IMR-90 (cell line): ENCODE results near the gene STK33. TPM values are rescaled to one million over a fixed set of nuclear protein-coding genes. Genes with fewer than 3 reads are reported as not detected.

ENCODE experiments used
- ATAC-seq: fragments of 200-7000 bp; cut with Tn5 transposase; 2 replicates; pipeline ENCODE4 v1.9.1; 2020; ENCODE audit warnings: low read depth, mild to moderate bottlenecking, moderate library complexity
- BruUV-seq: library from RNA; stranded (reverse); fragments of 400-500 nt; replicated peaks from 2 replicates; lab custom pipeline; 2021; lab: Mats Ljungman, UMichigan
- CTCF ChIA-PET: fragments of 300-600 bp; formaldehyde crosslinking; extraction: SDS; loops from one replicate; lab custom pipeline; 2021; ENCODE audit warnings: antibody characterized with exemption; lab: Yijun Ruan, JAX
- POLR2A ChIA-PET: fragments of 300-600 bp; sonication (Branson Sonifier 250); formaldehyde crosslinking; loops from one replicate; lab custom pipeline; 2022; ENCODE audit warnings: antibody characterized with exemption; ENCODE audit not compliant: unreplicated experiment; lab: Charles Lee
- DNase-seq: peaks from one replicate; pipeline ENCODE4 v3.0.0; 2013
- H2AFZ ChIP-seq: replicated peaks from 2 replicates; pipeline ENCODE3; 2013; ENCODE audit warnings: low read length, mild to moderate bottlenecking; ENCODE audit not compliant: poor library complexity
- H2AK5ac ChIP-seq: 2 replicates; pipeline ENCODE4 v1.6.1; 2013; ENCODE audit warnings: low read depth, low read length, inconsistent platforms
- H2AK9ac ChIP-seq: replicated peaks from 2 replicates; pipeline ENCODE3; 2013; ENCODE audit warnings: mild to moderate bottlenecking, low read depth, low read length, moderate library complexity; ENCODE audit not compliant: poor library complexity
- H2BK120ac ChIP-seq: 2 replicates; pipeline ENCODE4 v1.6.1; 2013; ENCODE audit warnings: low read depth, low read length, inconsistent platforms
- H2BK15ac ChIP-seq: 3 replicates; pipeline ENCODE4 v1.6.1; 2013; ENCODE audit warnings: low read depth, low read length, inconsistent platforms
- H2BK20ac ChIP-seq: 2 replicates; pipeline ENCODE4 v1.6.1; 2013; ENCODE audit warnings: low read depth, mild to moderate bottlenecking, inconsistent platforms, low read length, moderate library complexity
- H2BK5ac ChIP-seq: 2 replicates; pipeline ENCODE4 v1.6.1; 2013; ENCODE audit warnings: mild to moderate bottlenecking, low read depth, low read length, inconsistent platforms; ENCODE audit not compliant: poor library complexity, severe bottlenecking
- H3K14ac ChIP-seq: replicated peaks from 2 replicates; pipeline ENCODE4 v1.6.1; 2013; ENCODE audit warnings: low read depth, low read length, inconsistent platforms
- H3K18ac ChIP-seq: 2 replicates; pipeline ENCODE4 v1.6.1; 2013; ENCODE audit warnings: low read depth, low read length, control low read depth
- H3K23ac ChIP-seq: 2 replicates; pipeline ENCODE4 v1.6.1; 2013; ENCODE audit warnings: low read depth, low read length, inconsistent platforms
- H3K27ac ChIP-seq: 2 replicates; pipeline ENCODE4 v1.5.1; 2013; ENCODE audit warnings: mild to moderate bottlenecking, control low read depth, low read length; ENCODE audit not compliant: insufficient read depth
- H3K27me3 ChIP-seq: 2 replicates; pipeline ENCODE4 v1.6.1; 2013; ENCODE audit warnings: low read length; ENCODE audit not compliant: control insufficient read depth, insufficient read depth
- H3K36me3 ChIP-seq: 2 replicates; pipeline ENCODE4 v1.6.1; 2013; ENCODE audit warnings: low read length, mixed read lengths; ENCODE audit not compliant: control insufficient read depth, insufficient read depth
- H3K4ac ChIP-seq: 2 replicates; pipeline ENCODE4 v1.6.1; 2013; ENCODE audit warnings: low read depth, low read length, inconsistent platforms
- H3K4me1 ChIP-seq: 2 replicates; pipeline ENCODE4 v1.6.1; 2013; ENCODE audit warnings: low read length, mixed read lengths; ENCODE audit not compliant: control insufficient read depth, insufficient read depth
- H3K4me2 ChIP-seq: 2 replicates; pipeline ENCODE4 v1.6.1; 2013; ENCODE audit warnings: low read depth, mild to moderate bottlenecking, control low read depth, low read length, moderate library complexity
- H3K4me3 ChIP-seq: 2 replicates; pipeline ENCODE4 v1.5.1; 2013; ENCODE audit warnings: low read depth, mild to moderate bottlenecking, control low read depth, low read length, moderate library complexity; ENCODE audit not compliant: insufficient read depth
- H3K56ac ChIP-seq: 2 replicates; pipeline ENCODE4 v1.6.1; 2013; ENCODE audit warnings: low read length, inconsistent platforms; ENCODE audit not compliant: insufficient read depth; ENCODE audit errors: extremely low read depth
- H3K79me1 ChIP-seq, 2 experiments: 2 replicates each; pipeline ENCODE4 v1.6.1; 2013; ENCODE audit warnings: low read length in 2 of 2, inconsistent platforms in 1 of 2, low read depth in 1 of 2
- H3K9ac ChIP-seq: 2 replicates; pipeline ENCODE4 v1.6.1; 2013; ENCODE audit warnings: low read depth, low read length, control low read depth
- H3K9me1 ChIP-seq: 2 replicates; pipeline ENCODE4 v1.6.1; 2013; ENCODE audit warnings: low read length, inconsistent platforms; ENCODE audit not compliant: insufficient read depth
- H3K9me3 ChIP-seq: 2 replicates; pipeline ENCODE4 v1.6.1; 2013; ENCODE audit warnings: low read length; ENCODE audit not compliant: control insufficient read depth, insufficient read depth
- H4K20me1 ChIP-seq: 2 replicates; pipeline ENCODE4 v1.6.1; 2013; ENCODE audit warnings: low read length, inconsistent platforms; ENCODE audit not compliant: insufficient read depth
- H4K5ac ChIP-seq: 2 replicates; pipeline ENCODE4 v1.6.1; 2013; ENCODE audit warnings: mild to moderate bottlenecking, low read depth, low read length, control low read depth
- H4K8ac ChIP-seq, 2 experiments: 2 replicates each; pipeline ENCODE4 v1.6.1; 2013; ENCODE audit warnings: low read depth in 2 of 2, low read length in 2 of 2, control low read depth in 1 of 2, inconsistent platforms in 1 of 2
- H4K91ac ChIP-seq: 2 replicates; pipeline ENCODE4 v1.6.1; 2013; ENCODE audit warnings: low read depth, low read length, inconsistent platforms; ENCODE audit not compliant: insufficient read depth
- BHLHE40 ChIP-seq: fragments of 150-350 bp; IDR thresholded peaks from 2 replicates; pipeline ENCODE4 v1.6.1; 2016; ENCODE audit warnings: mild to moderate bottlenecking, low read depth, low read length
- CEBPB ChIP-seq: IDR thresholded peaks from 2 replicates; pipeline ENCODE4 v1.6.1; 2012; ENCODE audit warnings: low read depth, low read length, improper control_type of control experiment
- CHD1 ChIP-seq: IDR thresholded peaks from 2 replicates; pipeline ENCODE4 v1.6.1; 2012; ENCODE audit warnings: low read depth, low read length, improper control_type of control experiment
- FOS ChIP-seq: fragments of 150-350 bp; IDR thresholded peaks from 2 replicates; pipeline ENCODE4 v1.6.1; 2016; ENCODE audit warnings: low read depth, low read length
- MAFK ChIP-seq: IDR thresholded peaks from 2 replicates; pipeline ENCODE4 v1.6.1; 2012; ENCODE audit warnings: low read depth, low read length, improper control_type of control experiment
- MAZ ChIP-seq: IDR thresholded peaks from 2 replicates; pipeline ENCODE4 v1.6.1; 2012; ENCODE audit warnings: low read depth, mild to moderate bottlenecking, low read length, improper control_type of control experiment, moderate library complexity, borderline replicate concordance
- MXI1 ChIP-seq: IDR thresholded peaks from 2 replicates; pipeline ENCODE4 v1.6.1; 2012; ENCODE audit warnings: low read depth, mild to moderate bottlenecking, low read length, moderate library complexity, borderline replicate concordance
- NFE2L2 ChIP-seq: fragments of 150-350 bp; IDR thresholded peaks from 2 replicates; pipeline ENCODE4 v1.6.1; 2016; ENCODE audit warnings: low read depth, mild to moderate bottlenecking, low read length
- POLR2A ChIP-seq: IDR thresholded peaks from 2 replicates; pipeline ENCODE4 v1.6.1; 2012; ENCODE audit warnings: mild to moderate bottlenecking, low read depth, low read length
- RAD21 ChIP-seq: IDR thresholded peaks from 2 replicates; pipeline ENCODE4 v1.6.1; 2012; ENCODE audit warnings: low read length, improper control_type of control experiment
- RCOR1 ChIP-seq: IDR thresholded peaks from 2 replicates; pipeline ENCODE4 v1.6.1; 2012; ENCODE audit warnings: mild to moderate bottlenecking, low read length, improper control_type of control experiment; ENCODE audit not compliant: insufficient replicate concordance
- RFX5 ChIP-seq: IDR thresholded peaks from 2 replicates; pipeline ENCODE4 v1.8.0; 2012; ENCODE audit warnings: low read depth, mild to moderate bottlenecking, low read length, moderate library complexity
- SMC3 ChIP-seq: fragments of 150-350 bp; IDR thresholded peaks from 2 replicates; pipeline ENCODE4 v1.6.1; 2016; ENCODE audit warnings: low read depth, mild to moderate bottlenecking, antibody characterized with exemption, low read length, moderate library complexity
- WGBS, 2 experiments: methylation state at CpG; one replicate each; pipeline versions ENCODE4 v1.1.5 to v1.1.7; 2013; ENCODE audit warnings: missing lambda C conversion rate in 2 of 2; ENCODE audit not compliant: insufficient read length in 1 of 2; ENCODE audit errors: extremely low coverage in 2 of 2; 5-methylcytosine and 5-hydroxymethylcytosine counted together
- dilution Hi-C: fragments of 300-500 bp; cut with HindIII; formaldehyde crosslinking; loops from one replicate; pipeline ENCODE4 v1.14.3; 2018; ENCODE audit warnings: low sequenced_read_pairs; ENCODE audit not compliant: unreplicated experiment
- in situ Hi-C: fragments of 300-500 bp; cut with MboI; formaldehyde crosslinking; loops from 3 replicates; pipeline ENCODE4 v1.14.3; 2019; ENCODE audit warnings: low sequenced_read_pairs, inconsistent platforms, mixed read lengths
- intact Hi-C: fragments of 100-400 bp; cut with micrococcal nuclease; formaldehyde crosslinking; loops from 2 replicates; pipeline ENCODE4 v1.10.0; 2022
- polyA plus RNA-seq, 3 experiments: library from polyadenylated mRNA; depleted of rRNA; stranded (reverse); fragments of >200 nt; gene quantifications; 2 replicates each; pipeline ENCODE4 v1.2.3, GENCODE V29; 2012; ENCODE audit warnings: low replicate concordance in 1 of 3
- total RNA-seq: library from RNA; depleted of rRNA; stranded (reverse); fragments of >200 nt; gene quantifications from 2 replicates; pipeline ENCODE4 v1.2.3, GENCODE V29; 2012
- TF ChIP-seq, protein P1 (sequence below): conservative IDR thresholded peaks from 2 replicates; pipeline ENCODE4 v1.5.1; 2012; ENCODE audit warnings: mild to moderate bottlenecking, low read depth, low read length, improper control_type of control experiment

STK33 gene
- total and polyA plus RNA-seq, 2 of the 4 experiments (the other 2 are of a cell fraction) = 2.3 to 2.6 TPM

DNA sequence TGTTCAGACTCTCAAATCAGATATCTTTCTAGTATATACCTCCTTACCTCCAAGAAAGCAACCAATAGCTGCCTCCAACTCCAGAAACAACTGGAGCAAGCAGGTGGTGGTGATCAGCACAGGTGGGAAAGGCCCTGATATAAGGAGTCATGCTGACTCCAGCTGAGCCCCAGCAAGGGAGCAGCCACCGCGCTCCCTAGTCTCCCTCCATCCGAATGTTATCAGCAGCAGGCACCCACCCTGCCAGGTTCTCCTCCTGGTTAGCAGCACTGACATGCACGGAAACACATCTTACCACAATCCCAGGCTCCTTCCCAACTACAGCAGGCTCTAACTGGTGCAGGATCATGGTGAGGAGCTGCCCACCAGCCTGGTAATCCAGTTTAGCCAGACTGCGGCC is 18.5 kb upstream of the STK33 start:
- Histone ChIP-seq H4K91ac (no peak overlapping the region), H2BK20ac (no peak overlapping the region), H3K18ac (no peak overlapping the region), H4K8ac (no peak overlapping the region), H3K9me3 (no peaks in the 10 kb centered on the region), H3K4me1 (peaks cover 2% of the 10 kb centered on the region), H3K27me3 (no peaks in the 10 kb centered on the region), H2AK5ac (no peak overlapping the region), H3K79me1 (no peaks in the 10 kb centered on the region), H3K9ac (no peak overlapping the region), H3K14ac (no peak overlapping the region), H3K23ac (no peak overlapping the region), H2BK15ac (no peak overlapping the region), H3K4me3 (no peak overlapping the region), H2AFZ (no peak overlapping the region), H3K4me2 (no peak overlapping the region), H3K4ac (no peak overlapping the region), H4K5ac (no peak overlapping the region), H3K56ac (no peak overlapping the region), H2BK5ac (no peak overlapping the region), H2AK9ac (no peak overlapping the region), H4K20me1 (no peaks in the 10 kb centered on the region), H3K36me3 (peaks cover 17% of the 10 kb centered on the region), H3K27ac (no peak overlapping the region), H2BK120ac (no peak overlapping the region), H3K9me1 (0 out of 2 replicates have a peak, but pooled peaks cover 4% of the 10 kb centered on the region)
- POLR2A ChIA-PET = no interaction called here
- DNase-seq = no peak
- ATAC-seq = no peak
- dilution Hi-C loops (no loop called here), intact Hi-C loops (no loop called here), in situ Hi-C loops (no loop called here)
- no TSS peak for BruUV-seq
- TF ChIP-seq NFE2L2 = no peak
- TF ChIP-seq POLR2A = no peak
- TF ChIP-seq MAFK = no peak
- TF ChIP-seq CEBPB = no peak
- TF ChIP-seq MXI1 = no peak
- TF ChIP-seq FOS = no peak
- TF ChIP-seq CHD1 = no peak
- no peak for TF ChIP-seq RCOR1
- TF ChIP-seq, protein P1, sequence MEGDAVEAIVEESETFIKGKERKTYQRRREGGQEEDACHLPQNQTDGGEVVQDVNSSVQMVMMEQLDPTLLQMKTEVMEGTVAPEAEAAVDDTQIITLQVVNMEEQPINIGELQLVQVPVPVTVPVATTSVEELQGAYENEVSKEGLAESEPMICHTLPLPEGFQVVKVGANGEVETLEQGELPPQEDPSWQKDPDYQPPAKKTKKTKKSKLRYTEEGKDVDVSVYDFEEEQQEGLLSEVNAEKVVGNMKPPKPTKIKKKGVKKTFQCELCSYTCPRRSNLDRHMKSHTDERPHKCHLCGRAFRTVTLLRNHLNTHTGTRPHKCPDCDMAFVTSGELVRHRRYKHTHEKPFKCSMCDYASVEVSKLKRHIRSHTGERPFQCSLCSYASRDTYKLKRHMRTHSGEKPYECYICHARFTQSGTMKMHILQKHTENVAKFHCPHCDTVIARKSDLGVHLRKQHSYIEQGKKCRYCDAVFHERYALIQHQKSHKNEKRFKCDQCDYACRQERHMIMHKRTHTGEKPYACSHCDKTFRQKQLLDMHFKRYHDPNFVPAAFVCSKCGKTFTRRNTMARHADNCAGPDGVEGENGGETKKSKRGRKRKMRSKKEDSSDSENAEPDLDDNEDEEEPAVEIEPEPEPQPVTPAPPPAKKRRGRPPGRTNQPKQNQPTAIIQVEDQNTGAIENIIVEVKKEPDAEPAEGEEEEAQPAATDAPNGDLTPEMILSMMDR = no peak
- no peak for TF ChIP-seq MAZ
- TF ChIP-seq RAD21 = no peak
- no peak for TF ChIP-seq SMC3
- no peak for TF ChIP-seq RFX5
- TF ChIP-seq BHLHE40 = no peak
- CTCF ChIA-PET = no interaction called here
- WGBS, 2 experiments = 80% methylated on average over 1 of the region's 5 CpGs; no CpG with 5 or more reads in 1 of the 2 experiments
